Caco-2 (cell line): Measurements from ENCODE around the gene SIM2. TPM values are rescaled to one million over a fixed set of nuclear protein-coding genes. Genes with fewer than 3 reads are reported as not detected.

Source experiments
- BruUV-seq: library from RNA; stranded (reverse); fragments of 400-500 nt; replicated peaks from 2 replicates; lab custom pipeline; 2021; lab: Mats Ljungman, UMichigan
- CTCF ChIA-PET: fragments of 300-600 bp; sonication (Branson Sonifier 250); formaldehyde crosslinking; loops from one replicate; lab custom pipeline; 2022; ENCODE audit warnings: antibody characterized with exemption; lab: Charles Lee
- POLR2A ChIA-PET: fragments of 300-600 bp; sonication (Branson Sonifier 250); formaldehyde crosslinking; loops from one replicate; lab custom pipeline; 2022; ENCODE audit warnings: antibody characterized with exemption; lab: Charles Lee
- DNase-seq, 2 experiments: peaks; one replicate each; pipeline versions ENCODE4 v3.0.0 to v3.0.0-alpha.2; 2020 to 2022
- H3K27me3 ChIP-seq: replicated peaks from 2 replicates; pipeline ENCODE4 v1.6.0; 2011; ENCODE audit warnings: low read length; ENCODE audit not compliant: control insufficient read depth, insufficient read depth
- H3K36me3 ChIP-seq: 2 replicates; pipeline ENCODE4 v1.5.1; 2011; ENCODE audit warnings: low read length; ENCODE audit not compliant: control insufficient read depth, insufficient read depth
- H3K4me1 ChIP-seq: fragments of 250-450 bp; sonication (Bioruptor Pico); 2 replicates; pipeline ENCODE4 v1.5.1; 2020; ENCODE audit warnings: mild to moderate bottlenecking
- H3K4me3 ChIP-seq: 2 replicates; pipeline ENCODE4 v1.5.1; 2011; ENCODE audit warnings: low read depth, mild to moderate bottlenecking, control low read depth, low read length
- H3K9me3 ChIP-seq: fragments of 250-450 bp; sonication (Bioruptor Pico); 2 replicates; pipeline ENCODE4 v1.5.1; 2020; ENCODE audit warnings: mild to moderate bottlenecking, moderate library complexity
- H3K27ac Mint-ChIP-seq: one replicate; pipeline ENCODE4 v1.8.0; 2022; ENCODE audit warnings: mixed read lengths; ENCODE audit not compliant: unreplicated experiment
- H3K27me3 Mint-ChIP-seq: one replicate; pipeline ENCODE4 v1.8.0; 2022; ENCODE audit warnings: mixed read lengths; ENCODE audit not compliant: insufficient read depth, unreplicated experiment
- H3K36me3 Mint-ChIP-seq: one replicate; pipeline ENCODE4 v1.8.0; 2022; ENCODE audit warnings: mild to moderate bottlenecking, mixed read lengths; ENCODE audit not compliant: insufficient read depth, unreplicated experiment
- H3K4me1 Mint-ChIP-seq: one replicate; pipeline ENCODE4 v1.8.0; 2022; ENCODE audit warnings: low read depth, mixed read lengths; ENCODE audit not compliant: unreplicated experiment
- H3K4me3 Mint-ChIP-seq: one replicate; pipeline ENCODE4 v1.8.0; 2022; ENCODE audit warnings: mild to moderate bottlenecking, moderate library complexity, mixed read lengths; ENCODE audit not compliant: unreplicated experiment
- H3K9me3 Mint-ChIP-seq: one replicate; pipeline ENCODE4 v1.8.0; 2022; ENCODE audit warnings: mixed read lengths; ENCODE audit not compliant: unreplicated experiment
- intact Hi-C: fragments of 100-400 bp; cut with micrococcal nuclease; formaldehyde crosslinking; loops from one replicate; pipeline ENCODE4 v1.10.0; 2022; ENCODE audit not compliant: unreplicated experiment
- total RNA-seq: library from RNA; stranded (reverse); gene quantifications from 2 replicates; pipeline ENCODE4 v1.2.3, GENCODE V29; 2022
- TF ChIP-seq, protein P1 (sequence below), 2 experiments: fragments of 200-600 bp in 1 of 2; IDR thresholded peaks; 1 replicate in 1 of 2; 2 replicates in 1 of 2; pipeline versions ENCODE4 v1.5.1 to v1.8.0; 2011 to 2022; ENCODE audit warnings: antibody characterized with exemption in 1 of 2, control low read depth in 1 of 2, inconsistent platforms in 1 of 2, low read depth in 1 of 2, low read length in 1 of 2, mild to moderate bottlenecking in 1 of 2, moderate library complexity in 1 of 2; ENCODE audit not compliant: insufficient read depth in 1 of 2, severe bottlenecking in 1 of 2, unreplicated experiment in 1 of 2

SIM2 gene
- total RNA-seq, 1 experiment from 2014 or later, result 9.4 TPM

DNA sequence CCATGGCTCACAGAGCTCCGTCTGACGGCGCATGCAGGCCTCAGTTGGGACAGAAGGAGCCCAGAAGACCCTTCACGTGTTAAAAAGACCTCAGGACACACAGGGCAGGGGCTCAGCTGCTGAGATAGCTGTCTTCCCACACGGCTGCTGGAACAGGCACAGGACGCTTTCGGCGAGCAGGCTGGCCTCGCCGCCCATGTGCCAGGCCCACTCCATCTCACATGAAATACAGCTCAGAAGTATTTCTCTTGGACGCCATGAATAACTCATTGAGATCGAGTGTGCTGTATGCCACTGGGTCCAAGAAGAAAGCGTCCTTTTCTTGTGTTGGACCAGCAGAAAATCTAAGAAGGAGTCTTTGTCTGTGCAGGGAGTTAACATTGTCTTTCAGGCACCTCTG lies 69.6 kb downstream of the SIM2 start:
- CTCF ChIA-PET, result no interaction called here
- peaks cover 4% of the 10 kb centered on the region for H3K36me3 Mint-ChIP-seq
- H3K27me3 ChIP-seq, result no peaks in the 10 kb centered on the region

DNA sequence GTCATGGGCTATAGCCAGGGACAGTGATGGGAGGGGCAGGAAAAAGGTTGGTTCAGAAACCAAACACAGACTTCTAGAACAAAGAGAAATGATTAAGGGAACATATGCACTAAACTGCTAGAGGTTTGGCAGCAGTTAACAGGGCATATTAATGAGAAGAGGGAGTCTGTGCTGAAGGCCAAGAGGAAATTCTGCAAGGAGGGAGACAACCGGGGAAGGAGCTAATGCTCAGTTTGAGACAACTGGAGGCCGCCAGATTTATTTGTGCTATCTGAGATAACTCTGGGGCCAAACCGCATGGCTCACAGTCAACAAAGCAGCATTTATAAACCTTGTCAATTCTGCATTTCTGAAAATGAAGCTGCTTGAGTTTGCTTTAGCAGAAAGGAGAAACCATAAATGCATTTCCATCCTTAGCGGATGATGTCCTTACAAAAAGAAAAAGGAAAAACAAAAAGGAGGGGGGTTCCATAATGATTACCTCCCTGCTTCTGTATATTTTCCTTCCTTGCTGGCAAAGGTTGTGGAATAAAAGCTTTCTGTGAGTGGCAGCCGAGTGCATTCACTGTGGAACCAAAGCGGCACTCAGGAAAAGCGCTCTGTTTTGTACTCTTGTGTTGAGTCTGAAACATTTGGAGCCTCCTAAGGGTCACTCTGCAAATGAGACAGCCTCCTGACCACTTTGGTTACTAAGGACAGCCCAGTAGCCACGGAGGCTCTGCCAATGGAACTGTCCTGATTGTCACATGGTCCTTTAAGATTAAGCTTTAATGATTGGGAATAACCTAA lies 70.3 kb downstream of the SIM2 start:
- H3K4me1 ChIP-seq, result no peaks in the 10 kb centered on the region
- no peaks in the 10 kb centered on the region for H3K36me3 Mint-ChIP-seq
- no peaks in the 10 kb centered on the region for H3K9me3 Mint-ChIP-seq
- no TSS peak for BruUV-seq
- ChIA-PET POLR2A (no interaction called here), CTCF (interaction anchor here (1.2 kb wide), 1 partner anchor 139 kb away, joined by 3 read pairs; no protein-coding TSS in a partner anchor)
- no peak for DNase-seq
- H3K27ac Mint-ChIP-seq, result no peak overlapping the region
- TF ChIP-seq, protein P1, sequence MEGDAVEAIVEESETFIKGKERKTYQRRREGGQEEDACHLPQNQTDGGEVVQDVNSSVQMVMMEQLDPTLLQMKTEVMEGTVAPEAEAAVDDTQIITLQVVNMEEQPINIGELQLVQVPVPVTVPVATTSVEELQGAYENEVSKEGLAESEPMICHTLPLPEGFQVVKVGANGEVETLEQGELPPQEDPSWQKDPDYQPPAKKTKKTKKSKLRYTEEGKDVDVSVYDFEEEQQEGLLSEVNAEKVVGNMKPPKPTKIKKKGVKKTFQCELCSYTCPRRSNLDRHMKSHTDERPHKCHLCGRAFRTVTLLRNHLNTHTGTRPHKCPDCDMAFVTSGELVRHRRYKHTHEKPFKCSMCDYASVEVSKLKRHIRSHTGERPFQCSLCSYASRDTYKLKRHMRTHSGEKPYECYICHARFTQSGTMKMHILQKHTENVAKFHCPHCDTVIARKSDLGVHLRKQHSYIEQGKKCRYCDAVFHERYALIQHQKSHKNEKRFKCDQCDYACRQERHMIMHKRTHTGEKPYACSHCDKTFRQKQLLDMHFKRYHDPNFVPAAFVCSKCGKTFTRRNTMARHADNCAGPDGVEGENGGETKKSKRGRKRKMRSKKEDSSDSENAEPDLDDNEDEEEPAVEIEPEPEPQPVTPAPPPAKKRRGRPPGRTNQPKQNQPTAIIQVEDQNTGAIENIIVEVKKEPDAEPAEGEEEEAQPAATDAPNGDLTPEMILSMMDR (IDR thresholded peaks at IDR 0.05; ENCODE audit: insufficient read depth in 1 of 2, low read depth in 1 of 2, low read length in 1 of 2, severe bottlenecking in 1 of 2, unreplicated experiment in 1 of 2), result no peak
- H3K4me1 Mint-ChIP-seq, result peaks cover 6% of the 10 kb centered on the region
- no peaks in the 10 kb centered on the region for H3K9me3 ChIP-seq
- H3K4me3 ChIP-seq, result no peak overlapping the region
- H3K27me3 ChIP-seq, result no peaks in the 10 kb centered on the region
- H3K4me3 Mint-ChIP-seq, result no peak overlapping the region
- H3K27me3 Mint-ChIP-seq, result no peaks in the 10 kb centered on the region
- no peaks in the 10 kb centered on the region for H3K36me3 ChIP-seq
- intact Hi-C loops, result no loop called here

More for the DNA sequence above, 69.6 kb downstream of the SIM2 start:
- no peak for DNase-seq
- BruUV-seq, result no TSS peak
- Mint-ChIP-seq H3K4me1 (peaks cover 6% of the 10 kb centered on the region), H3K27ac (no peak overlapping the region), H3K27me3 (no peaks in the 10 kb centered on the region), H3K4me3 (no peak overlapping the region), H3K9me3 (no peaks in the 10 kb centered on the region)
- Histone ChIP-seq H3K36me3 (no peaks in the 10 kb centered on the region), H3K9me3 (no peaks in the 10 kb centered on the region), H3K4me3 (no peak overlapping the region), H3K4me1 (no peaks in the 10 kb centered on the region)
- POLR2A ChIA-PET, result no interaction called here
- TF ChIP-seq, protein P1 (IDR thresholded peaks at IDR 0.05; ENCODE audit: insufficient read depth in 1 of 2, low read depth in 1 of 2, low read length in 1 of 2, severe bottlenecking in 1 of 2, unreplicated experiment in 1 of 2), result no peak
- intact Hi-C loops, result no loop called here

DNA sequence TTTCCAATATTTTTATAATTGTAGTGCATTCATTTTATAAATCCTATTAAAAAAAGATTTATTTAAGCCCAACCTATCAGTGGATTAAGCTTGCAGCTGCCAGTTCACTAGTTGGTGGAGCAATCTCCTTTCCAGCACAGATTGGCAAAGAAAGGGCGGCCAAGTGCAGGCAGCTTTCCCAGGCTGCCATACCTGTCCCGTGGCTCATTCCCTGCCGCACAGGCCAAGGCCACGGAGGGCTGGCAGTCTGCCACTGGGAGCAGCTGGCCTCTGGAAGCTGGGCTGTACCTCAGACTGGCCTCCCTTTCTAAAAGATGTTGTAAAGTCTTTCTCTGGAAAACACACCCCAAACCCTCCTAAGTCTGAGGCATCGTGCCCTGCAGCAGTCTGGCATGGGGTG lies 74.2 kb downstream of the SIM2 start:
- no peak overlapping the region for H3K4me3 Mint-ChIP-seq
- no peak overlapping the region for H3K27ac Mint-ChIP-seq
- ChIA-PET POLR2A (no interaction called here), CTCF (no interaction called here)
- H3K4me3 ChIP-seq, result no peak overlapping the region
- H3K36me3 ChIP-seq, result no peaks in the 10 kb centered on the region
- no peaks in the 10 kb centered on the region for H3K36me3 Mint-ChIP-seq
- H3K9me3 Mint-ChIP-seq, result no peaks in the 10 kb centered on the region
- no peak for DNase-seq
- no TSS peak for BruUV-seq
- no peaks in the 10 kb centered on the region for H3K27me3 ChIP-seq
- TF ChIP-seq, protein P1 (IDR thresholded peaks at IDR 0.05; ENCODE audit: insufficient read depth in 1 of 2, low read depth in 1 of 2, low read length in 1 of 2, severe bottlenecking in 1 of 2, unreplicated experiment in 1 of 2), result no peak
- H3K9me3 ChIP-seq, result no peaks in the 10 kb centered on the region
- H3K27me3 Mint-ChIP-seq, result no peaks in the 10 kb centered on the region
- H3K4me1 Mint-ChIP-seq, result no peaks in the 10 kb centered on the region
- intact Hi-C loops, result no loop called here
- H3K4me1 ChIP-seq, result no peaks in the 10 kb centered on the region
